ENCODE results near the gene TBP.
"Not testable (repeated sequence)": the region's sequence is repeated elsewhere in the genome, so short reads cannot be mapped to it uniquely, and the experiment has no call there.

Gene TBP

GRCh38 chr6:170554013-170554795, at the start of gene TBP:
TBP (plus strand) TSS chr6:170554369; CDS start chr6:170557030, 2,661 bp downstream.
- Histone ChIP-seq H3K36me3 (ENCODE audit: insufficient read depth, insufficient read length, low read length) (peaks cover 51% of the 10 kb centered on the region), H3K4me3 (ENCODE audit: insufficient read length, low read depth) (peak within 1 kb of the TSS; percentile 93), H3K9ac (ENCODE audit: insufficient read length, low read depth) (peak within 1 kb of the TSS; percentile 97), H3K4me1 (ENCODE audit: insufficient read depth, insufficient read length) (no peaks in the 10 kb centered on the region), H3K27me3 (ENCODE audit: insufficient read depth, insufficient read length) (no peaks in the 10 kb centered on the region), H3K9me3 (ENCODE audit: insufficient read depth, low read length) (no peaks in the 10 kb centered on the region)
- peak; percentile 91 for DNase-seq (ENCODE audit: low read depth, low spot score)
- TF ChIP-seq SUZ12 (IDR thresholded peaks at IDR 0.05; ENCODE audit: extremely low read depth, insufficient read depth, insufficient read length) (no peak), YY1 (IDR thresholded peaks at IDR 0.05; ENCODE audit: insufficient read depth, insufficient read length) (peak; percentile 38), ZNF274 (IDR thresholded peaks at IDR 0.05; ENCODE audit: low read depth, low read length) (no peak)

- no peak overlapping the region for H3K4me3 ChIP-seq (ENCODE audit: insufficient read length, low read depth)
These were observed 49.7 kb upstream of the TBP start for GRCh38 chr6:170504479-170504878.

GRCh38 chr6:170505306-170505705, 48.9 kb upstream of the TBP start:
- DNase-seq (ENCODE audit: low read depth, low spot score), result no peak
- H3K4me3 ChIP-seq (ENCODE audit: insufficient read length, low read depth), result no peak overlapping the region
- H3K4me1 ChIP-seq (ENCODE audit: insufficient read depth, insufficient read length), result no peaks in the 10 kb centered on the region
- H3K36me3 ChIP-seq (ENCODE audit: insufficient read depth, insufficient read length, low read length), result no peaks in the 10 kb centered on the region
- no peak overlapping the region for H3K9ac ChIP-seq (ENCODE audit: insufficient read length, low read depth)
- H3K27me3 ChIP-seq (ENCODE audit: insufficient read depth, insufficient read length), result peaks cover 23% of the 10 kb centered on the region
- TF ChIP-seq ZNF274 (IDR thresholded peaks at IDR 0.05; ENCODE audit: low read depth, low read length) (no peak), SUZ12 (IDR thresholded peaks at IDR 0.05; ENCODE audit: extremely low read depth, insufficient read depth, insufficient read length) (no peak), YY1 (IDR thresholded peaks at IDR 0.05; ENCODE audit: insufficient read depth, insufficient read length) (no peak)
- peaks cover 5% of the 10 kb centered on the region; the same call in 1 of the 2 replicates for H3K9me3 ChIP-seq (ENCODE audit: insufficient read depth, low read length)

More at GRCh38 chr6:170504479-170504878, 49.7 kb upstream of the TBP start:
- no peaks in the 10 kb centered on the region for H3K36me3 ChIP-seq (ENCODE audit: insufficient read depth, insufficient read length, low read length)
- no peak overlapping the region for H3K9ac ChIP-seq (ENCODE audit: insufficient read length, low read depth)
- no peaks in the 10 kb centered on the region for H3K4me1 ChIP-seq (ENCODE audit: insufficient read depth, insufficient read length)
- H3K9me3 ChIP-seq (ENCODE audit: insufficient read depth, low read length), result peaks cover 5% of the 10 kb centered on the region; the same call in 1 of the 2 replicates
- no peak for TF ChIP-seq SUZ12 (IDR thresholded peaks at IDR 0.05; ENCODE audit: extremely low read depth, insufficient read depth, insufficient read length)
- no peak for TF ChIP-seq ZNF274 (IDR thresholded peaks at IDR 0.05; ENCODE audit: low read depth, low read length)
- no peak for TF ChIP-seq YY1 (IDR thresholded peaks at IDR 0.05; ENCODE audit: insufficient read depth, insufficient read length)
- DNase-seq (ENCODE audit: low read depth, low spot score), result no peak
- H3K27me3 ChIP-seq (ENCODE audit: insufficient read depth, insufficient read length), result peaks cover 23% of the 10 kb centered on the region

GRCh38 chr6:170506446-170506845, 47.7 kb upstream of the TBP start:
- TF ChIP-seq SUZ12 (IDR thresholded peaks at IDR 0.05; ENCODE audit: extremely low read depth, insufficient read depth, insufficient read length), result no peak
- no peak for TF ChIP-seq YY1 (IDR thresholded peaks at IDR 0.05; ENCODE audit: insufficient read depth, insufficient read length)
- no peak for TF ChIP-seq ZNF274 (IDR thresholded peaks at IDR 0.05; ENCODE audit: low read depth, low read length)
- H3K36me3 ChIP-seq (ENCODE audit: insufficient read depth, insufficient read length, low read length), result no peaks in the 10 kb centered on the region
- peaks cover 15% of the 10 kb centered on the region for H3K27me3 ChIP-seq (ENCODE audit: insufficient read depth, insufficient read length)
- H3K9me3 ChIP-seq (ENCODE audit: insufficient read depth, low read length), result peaks cover 5% of the 10 kb centered on the region; the same call in 1 of the 2 replicates
- DNase-seq (ENCODE audit: low read depth, low spot score), result no peak
- no peak overlapping the region for H3K9ac ChIP-seq (ENCODE audit: insufficient read length, low read depth)
- H3K4me3 ChIP-seq (ENCODE audit: insufficient read length, low read depth), result no peak overlapping the region
- H3K4me1 ChIP-seq (ENCODE audit: insufficient read depth, insufficient read length), result no peaks in the 10 kb centered on the region

- not testable (repeated sequence) for H3K36me3 ChIP-seq (ENCODE audit: insufficient read depth, insufficient read length, low read length); H3K4me3 ChIP-seq (ENCODE audit: insufficient read length, low read depth); DNase-seq (ENCODE audit: low read depth, low spot score); H3K4me1 ChIP-seq (ENCODE audit: insufficient read depth, insufficient read length); H3K9ac ChIP-seq (ENCODE audit: insufficient read length, low read depth); H3K27me3 ChIP-seq (ENCODE audit: insufficient read depth, insufficient read length); H3K9me3 ChIP-seq (ENCODE audit: insufficient read depth, low read length)
These were observed 46.4 kb upstream of the TBP start for GRCh38 chr6:170507728-170508127.

- H3K9ac ChIP-seq (ENCODE audit: insufficient read length, low read depth); H3K36me3 ChIP-seq (ENCODE audit: insufficient read depth, insufficient read length, low read length); H3K27me3 ChIP-seq (ENCODE audit: insufficient read depth, insufficient read length); DNase-seq (ENCODE audit: low read depth, low spot score); H3K9me3 ChIP-seq (ENCODE audit: insufficient read depth, low read length); H3K4me1 ChIP-seq (ENCODE audit: insufficient read depth, insufficient read length); H3K4me3 ChIP-seq (ENCODE audit: insufficient read length, low read depth): not testable (repeated sequence)
These were observed 45.9 kb upstream of the TBP start for GRCh38 chr6:170508275-170508674.

- not testable (repeated sequence) for H3K9ac ChIP-seq (ENCODE audit: insufficient read length, low read depth); H3K4me3 ChIP-seq (ENCODE audit: insufficient read length, low read depth); H3K36me3 ChIP-seq (ENCODE audit: insufficient read depth, insufficient read length, low read length); H3K4me1 ChIP-seq (ENCODE audit: insufficient read depth, insufficient read length); H3K27me3 ChIP-seq (ENCODE audit: insufficient read depth, insufficient read length); DNase-seq (ENCODE audit: low read depth, low spot score); H3K9me3 ChIP-seq (ENCODE audit: insufficient read depth, low read length)
These were observed 45.1 kb upstream of the TBP start for GRCh38 chr6:170508892-170509722.

Data from NT2/D1 (cell line).